ENCODE results near the gene ATP2C2. TPM values are rescaled to one million over a fixed set of nuclear protein-coding genes. Genes with fewer than 3 reads are reported as not detected.

The ATP2C2 gene
- total and polyA plus RNA-seq, 2 donors (not counting 1 experiment from before 2014, with no cell fraction given), result not detected

DNA sequence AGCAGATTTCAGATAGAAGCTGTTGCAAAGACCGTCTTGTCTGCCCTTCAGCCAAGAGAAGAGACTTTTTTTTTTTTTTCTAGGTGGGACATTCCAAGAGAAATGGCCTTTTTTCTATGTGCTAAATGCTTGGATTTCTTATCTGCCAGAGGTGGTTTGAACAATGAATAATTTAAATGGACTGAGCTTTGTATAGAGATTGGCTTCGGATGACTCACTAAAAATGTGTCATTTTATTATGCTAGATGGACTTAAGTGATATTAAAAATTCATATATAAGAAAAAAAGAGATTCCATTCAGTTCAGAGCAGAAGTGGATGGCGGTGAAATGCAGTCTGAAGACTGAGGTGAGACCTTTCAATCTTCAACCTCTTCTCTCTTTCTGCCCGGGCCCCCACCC lies 77.7 kb downstream of the ATP2C2 start:
- TF ChIP-seq, protein P1, sequence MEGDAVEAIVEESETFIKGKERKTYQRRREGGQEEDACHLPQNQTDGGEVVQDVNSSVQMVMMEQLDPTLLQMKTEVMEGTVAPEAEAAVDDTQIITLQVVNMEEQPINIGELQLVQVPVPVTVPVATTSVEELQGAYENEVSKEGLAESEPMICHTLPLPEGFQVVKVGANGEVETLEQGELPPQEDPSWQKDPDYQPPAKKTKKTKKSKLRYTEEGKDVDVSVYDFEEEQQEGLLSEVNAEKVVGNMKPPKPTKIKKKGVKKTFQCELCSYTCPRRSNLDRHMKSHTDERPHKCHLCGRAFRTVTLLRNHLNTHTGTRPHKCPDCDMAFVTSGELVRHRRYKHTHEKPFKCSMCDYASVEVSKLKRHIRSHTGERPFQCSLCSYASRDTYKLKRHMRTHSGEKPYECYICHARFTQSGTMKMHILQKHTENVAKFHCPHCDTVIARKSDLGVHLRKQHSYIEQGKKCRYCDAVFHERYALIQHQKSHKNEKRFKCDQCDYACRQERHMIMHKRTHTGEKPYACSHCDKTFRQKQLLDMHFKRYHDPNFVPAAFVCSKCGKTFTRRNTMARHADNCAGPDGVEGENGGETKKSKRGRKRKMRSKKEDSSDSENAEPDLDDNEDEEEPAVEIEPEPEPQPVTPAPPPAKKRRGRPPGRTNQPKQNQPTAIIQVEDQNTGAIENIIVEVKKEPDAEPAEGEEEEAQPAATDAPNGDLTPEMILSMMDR (IDR thresholded peaks at IDR 0.05), result no peak
- no peak for TF ChIP-seq EZH2 (IDR thresholded peaks at IDR 0.05; ENCODE audit: borderline replicate concordance, insufficient read depth, low read depth, low read length, poor library complexity, severe bottlenecking)
- intact Hi-C loops (cut with micrococcal nuclease), result no loop called here
- CTCF ChIA-PET, result no interaction called here

GRCh38 chr16:84446596-84447392 lies 78.5 kb downstream of the ATP2C2 start:
- H3K27me3 Mint-ChIP-seq, result peaks cover 25% of the 10 kb centered on the region
- Histone ChIP-seq H3K27me3 (replicated peaks in 1 of 4; ENCODE audit: control extremely low read depth in 1 of 4, control insufficient read depth in 3 of 4, insufficient read depth in 4 of 4, low read length in 3 of 4) (peaks cover 0 to 7% (median 1%) of the 10 kb centered on the region in 4 experiments), H3K9me3 (ENCODE audit: control extremely low read depth in 1 of 3, control insufficient read depth in 2 of 3, insufficient read depth in 1 of 3, low read length in 2 of 3) (peaks cover 0 to 16% (median 0%) of the 10 kb centered on the region in 3 donors), H3K4me1 (ENCODE audit: control insufficient read depth in 2 of 2, insufficient read depth in 2 of 2, low read length in 2 of 2) (no peaks in the 10 kb centered on the region), H3K4me3 (ENCODE audit: control extremely low read depth in 1 of 5, extremely low read depth in 1 of 5, insufficient read depth in 1 of 5, low read depth in 2 of 5, low read length in 4 of 5) (no peak overlapping the region), H3K27ac (ENCODE audit: low read length in 2 of 2) (no peak overlapping the region), H3K36me3 (replicated peaks in 1 of 2; ENCODE audit: control extremely low read depth in 1 of 2, control insufficient read depth in 1 of 2, extremely low read depth in 1 of 2, insufficient read depth in 2 of 2, low read length in 1 of 2) (no peaks in the 10 kb centered on the region), H4K20me1 (ENCODE audit: control insufficient read depth, insufficient read depth, low read length, poor library complexity, severe bottlenecking) (no peaks in the 10 kb centered on the region), H3K79me2 (ENCODE audit: control insufficient read depth, insufficient read depth, low read length) (no peaks in the 10 kb centered on the region), H3K9ac (ENCODE audit: low read length) (no peak overlapping the region), H2AFZ (ENCODE audit: insufficient read depth, low read depth, low read length, poor library complexity, severe bottlenecking) (no peak overlapping the region), H3K4me2 (replicated peaks; ENCODE audit: low read depth, low read length, poor library complexity, severe bottlenecking) (no peak overlapping the region)
- POLR2A ChIA-PET, result no interaction called here
- H3K9me3 Mint-ChIP-seq (ENCODE audit: insufficient read depth), result peaks cover 2% of the 10 kb centered on the region
- TF ChIP-seq, protein P1 (IDR thresholded peaks at IDR 0.05), result no peak
- TF ChIP-seq EZH2 (IDR thresholded peaks at IDR 0.05; ENCODE audit: borderline replicate concordance, insufficient read depth, low read depth, low read length, poor library complexity, severe bottlenecking), result no peak
- intact Hi-C loops (cut with micrococcal nuclease), result no loop called here
- H3K27ac Mint-ChIP-seq, result no peak overlapping the region
- ATAC-seq (ENCODE audit: low read depth), result no peak
- no peaks in the 10 kb centered on the region for H3K4me1 Mint-ChIP-seq
- 88% methylated on average over 12 of the region's 14 CpGs for WGBS (ENCODE audit: insufficient coverage)
- CTCF ChIA-PET, result interaction anchor here (0.6 kb wide), 1 partner anchor 304 kb away, joined by 3 read pairs; no protein-coding TSS in a partner anchor
- no peak overlapping the region for H3K4me3 Mint-ChIP-seq
- no peak for DNase-seq

More for the DNA sequence above, 77.7 kb downstream of the ATP2C2 start:
- no peaks in the 10 kb centered on the region for H3K4me1 Mint-ChIP-seq
- H3K9me3 Mint-ChIP-seq (ENCODE audit: insufficient read depth), result peaks cover 2% of the 10 kb centered on the region
- Histone ChIP-seq H3K36me3 (replicated peaks in 1 of 2; ENCODE audit: control extremely low read depth in 1 of 2, control insufficient read depth in 1 of 2, extremely low read depth in 1 of 2, insufficient read depth in 2 of 2, low read length in 1 of 2) (no peaks in the 10 kb centered on the region), H3K27ac (ENCODE audit: low read length in 2 of 2) (no peak overlapping the region), H3K79me2 (ENCODE audit: control insufficient read depth, insufficient read depth, low read length) (no peaks in the 10 kb centered on the region), H4K20me1 (ENCODE audit: control insufficient read depth, insufficient read depth, low read length, poor library complexity, severe bottlenecking) (no peaks in the 10 kb centered on the region), H3K27me3 (replicated peaks in 1 of 4; ENCODE audit: control extremely low read depth in 1 of 4, control insufficient read depth in 3 of 4, insufficient read depth in 4 of 4, low read length in 3 of 4) (peaks cover 0 to 7% (median 1%) of the 10 kb centered on the region in 4 experiments), H3K4me3 (ENCODE audit: control extremely low read depth in 1 of 5, extremely low read depth in 1 of 5, insufficient read depth in 1 of 5, low read depth in 2 of 5, low read length in 4 of 5) (no peak overlapping the region), H3K9ac (ENCODE audit: low read length) (no peak overlapping the region), H3K4me1 (ENCODE audit: control insufficient read depth in 2 of 2, insufficient read depth in 2 of 2, low read length in 2 of 2) (no peaks in the 10 kb centered on the region), H3K9me3 (ENCODE audit: control extremely low read depth in 1 of 3, control insufficient read depth in 2 of 3, insufficient read depth in 1 of 3, low read length in 2 of 3) (peaks cover 0 to 9% (median 0%) of the 10 kb centered on the region in 3 donors), H3K4me2 (replicated peaks; ENCODE audit: low read depth, low read length, poor library complexity, severe bottlenecking) (no peak overlapping the region), H2AFZ (ENCODE audit: insufficient read depth, low read depth, low read length, poor library complexity, severe bottlenecking) (no peak overlapping the region)
- POLR2A ChIA-PET, result no interaction called here
- H3K27me3 Mint-ChIP-seq, result peaks cover 28% of the 10 kb centered on the region
- ATAC-seq (ENCODE audit: low read depth) (no peak), DNase-seq (no peak)
- no peak overlapping the region for H3K4me3 Mint-ChIP-seq
- 92% methylated on average over 2 of the region's 4 CpGs for WGBS (ENCODE audit: insufficient coverage)
- no peak overlapping the region for H3K27ac Mint-ChIP-seq

All from B cell (primary cell).